22Rv1 (cell line): Measurements from ENCODE around the gene TAAR2.

Experiments
- H3K27ac ChIP-seq: fragments of 450-650 bp; 2 replicates; pipeline ENCODE4 v1.5.1; 2017
- ZFX ChIP-seq: fragments of 450-650 bp; IDR thresholded peaks from 2 replicates; pipeline ENCODE4 v1.6.1; 2017; ENCODE audit warnings: antibody characterized with exemption, borderline replicate concordance
- TF ChIP-seq, protein P1 (sequence below): fragments of 450-650 bp; IDR thresholded peaks from 2 replicates; pipeline ENCODE4 v1.5.1; 2017; ENCODE audit warnings: mild to moderate bottlenecking

Gene TAAR2

DNA sequence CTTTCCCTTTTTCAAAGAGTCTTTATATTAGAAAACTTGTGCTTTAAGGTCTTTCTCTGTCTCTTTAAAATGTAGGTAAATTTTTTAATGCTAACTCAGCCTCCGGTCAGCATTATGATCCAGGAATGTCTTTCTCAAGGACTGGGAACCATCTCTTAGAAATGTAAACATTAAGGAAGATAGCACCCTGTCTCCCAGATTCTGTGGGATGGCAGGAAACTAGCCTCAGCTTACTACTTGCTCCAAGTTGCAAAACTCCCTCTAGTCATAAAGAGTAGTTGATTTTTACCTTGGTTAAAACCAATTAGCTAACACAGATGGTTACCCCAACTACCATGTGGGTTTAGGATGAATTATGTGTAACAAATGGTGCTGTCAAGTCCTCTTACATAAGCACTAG lies 39.6 kb upstream of the TAAR2 start:
- no peak overlapping the region for H3K27ac ChIP-seq
- TF ChIP-seq ZFX, result no peak
- TF ChIP-seq, protein P1, sequence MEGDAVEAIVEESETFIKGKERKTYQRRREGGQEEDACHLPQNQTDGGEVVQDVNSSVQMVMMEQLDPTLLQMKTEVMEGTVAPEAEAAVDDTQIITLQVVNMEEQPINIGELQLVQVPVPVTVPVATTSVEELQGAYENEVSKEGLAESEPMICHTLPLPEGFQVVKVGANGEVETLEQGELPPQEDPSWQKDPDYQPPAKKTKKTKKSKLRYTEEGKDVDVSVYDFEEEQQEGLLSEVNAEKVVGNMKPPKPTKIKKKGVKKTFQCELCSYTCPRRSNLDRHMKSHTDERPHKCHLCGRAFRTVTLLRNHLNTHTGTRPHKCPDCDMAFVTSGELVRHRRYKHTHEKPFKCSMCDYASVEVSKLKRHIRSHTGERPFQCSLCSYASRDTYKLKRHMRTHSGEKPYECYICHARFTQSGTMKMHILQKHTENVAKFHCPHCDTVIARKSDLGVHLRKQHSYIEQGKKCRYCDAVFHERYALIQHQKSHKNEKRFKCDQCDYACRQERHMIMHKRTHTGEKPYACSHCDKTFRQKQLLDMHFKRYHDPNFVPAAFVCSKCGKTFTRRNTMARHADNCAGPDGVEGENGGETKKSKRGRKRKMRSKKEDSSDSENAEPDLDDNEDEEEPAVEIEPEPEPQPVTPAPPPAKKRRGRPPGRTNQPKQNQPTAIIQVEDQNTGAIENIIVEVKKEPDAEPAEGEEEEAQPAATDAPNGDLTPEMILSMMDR, result no peak

DNA sequence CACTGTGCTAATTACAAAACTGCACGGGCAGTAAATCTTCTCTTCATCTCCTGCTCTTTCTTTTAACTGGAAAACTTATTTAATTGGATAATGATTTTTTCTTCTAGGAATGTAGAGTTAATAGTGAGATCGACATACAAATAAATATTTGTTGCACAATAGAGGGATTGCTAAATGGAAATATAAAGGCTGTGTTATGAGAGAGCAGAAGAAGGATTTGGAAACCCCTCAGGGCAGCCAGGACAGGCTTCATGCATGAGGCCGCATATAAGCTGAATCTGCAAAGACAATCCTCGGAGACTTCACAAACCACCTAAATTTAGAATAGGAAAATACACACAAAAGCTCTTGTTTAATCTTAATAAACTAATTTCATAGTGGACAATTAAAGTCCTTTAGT lies 37.8 kb upstream of the TAAR2 start:
- TF ChIP-seq, protein P1, result no peak
- no peak for TF ChIP-seq ZFX
- no peak overlapping the region for H3K27ac ChIP-seq

DNA sequence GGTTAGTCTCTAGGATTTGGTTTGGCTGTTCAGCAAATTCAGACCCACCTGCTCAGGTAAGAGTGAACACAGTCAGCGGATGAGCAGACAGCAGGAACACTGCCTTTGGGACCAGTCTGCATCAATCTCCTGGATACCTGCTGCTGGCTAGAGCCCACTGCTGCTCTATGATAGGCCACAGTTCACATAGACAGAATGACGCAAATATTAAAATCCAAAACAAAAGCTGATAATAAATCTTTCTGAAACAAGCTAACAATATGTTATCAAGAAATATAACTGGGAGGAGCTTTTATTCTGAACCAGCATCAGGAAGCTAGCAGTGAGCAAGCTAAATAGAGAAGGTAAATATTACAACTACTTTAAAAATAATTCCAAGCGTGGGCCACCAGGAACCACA lies 35.0 kb upstream of the TAAR2 start, which contains the start of gene TAAR1:
Gene TAAR1 (minus strand): TSS at position 101 of the 400 bp plus-strand sequence. CDS start 13,179 bp downstream, outside the sequence.
- TF ChIP-seq ZFX, result no peak
- TF ChIP-seq, protein P1, result no peak
- H3K27ac ChIP-seq, result no peak within 1 kb of the TSS

DNA sequence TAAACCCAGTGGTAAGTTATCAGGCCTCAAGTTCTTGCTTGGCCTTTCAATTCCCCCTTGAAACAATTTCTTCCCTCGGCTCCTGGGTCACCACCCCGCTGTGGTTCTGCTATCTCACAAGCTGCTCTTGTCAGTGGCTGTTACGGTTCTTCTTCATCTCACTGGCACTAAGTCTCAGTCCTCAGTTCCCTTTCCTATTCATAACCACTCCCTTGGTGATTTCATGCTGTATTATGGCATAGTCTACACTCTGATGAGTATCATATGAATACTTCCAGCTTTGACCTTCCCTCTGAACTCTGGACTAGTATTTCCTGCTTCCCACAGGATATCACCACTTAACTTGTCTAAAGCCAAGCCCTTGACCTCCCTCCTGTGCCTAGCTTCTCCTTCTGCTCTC lies 27.0 kb upstream of the TAAR2 start:
- H3K27ac ChIP-seq, result no peak overlapping the region
- no peak for TF ChIP-seq ZFX
- TF ChIP-seq, protein P1, result no peak

DNA sequence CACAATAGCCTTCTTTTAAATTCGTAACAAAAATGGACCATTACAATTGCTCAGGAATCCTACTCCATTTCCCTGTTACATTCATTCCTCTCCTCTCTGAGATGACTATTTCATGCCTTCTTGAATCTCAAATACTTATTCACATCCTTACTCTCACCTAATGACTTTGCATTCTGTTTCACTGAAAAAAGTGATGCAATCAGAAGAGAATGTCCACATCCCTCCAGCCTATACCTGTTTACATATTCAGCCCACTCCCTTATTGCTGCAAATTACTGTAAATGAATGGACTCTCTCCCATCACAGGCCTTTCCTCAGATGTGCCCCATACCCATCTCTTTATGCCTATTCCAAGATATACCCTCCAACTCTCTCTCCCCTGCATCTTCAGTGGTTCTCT lies 26.4 kb upstream of the TAAR2 start:
- TF ChIP-seq, protein P1, result no peak
- TF ChIP-seq ZFX, result no peak

DNA sequence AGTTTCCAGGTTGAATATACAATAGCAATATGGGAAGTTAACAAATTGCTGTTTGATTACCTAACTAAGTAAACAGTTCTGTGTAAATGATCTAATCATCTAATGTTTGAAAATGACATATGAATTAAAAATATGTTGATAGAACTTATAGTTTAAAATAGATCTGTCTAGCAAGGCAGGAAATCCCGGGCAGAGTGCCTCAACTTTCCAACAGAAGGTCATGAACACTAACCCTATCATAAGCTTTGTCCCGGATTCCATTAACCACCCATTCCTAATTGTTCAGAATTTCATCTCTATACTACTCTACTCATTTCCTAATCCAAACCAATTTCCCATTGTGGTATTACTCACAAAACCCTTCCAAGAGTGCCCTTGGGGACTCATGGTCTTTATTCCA lies 24.8 kb upstream of the TAAR2 start:
- H3K27ac ChIP-seq, result peak overlapping the region; percentile 16; the same call in 1 of the 2 replicates

More for the DNA sequence above, 26.4 kb upstream of the TAAR2 start:
- H3K27ac ChIP-seq, result no peak overlapping the region

DNA sequence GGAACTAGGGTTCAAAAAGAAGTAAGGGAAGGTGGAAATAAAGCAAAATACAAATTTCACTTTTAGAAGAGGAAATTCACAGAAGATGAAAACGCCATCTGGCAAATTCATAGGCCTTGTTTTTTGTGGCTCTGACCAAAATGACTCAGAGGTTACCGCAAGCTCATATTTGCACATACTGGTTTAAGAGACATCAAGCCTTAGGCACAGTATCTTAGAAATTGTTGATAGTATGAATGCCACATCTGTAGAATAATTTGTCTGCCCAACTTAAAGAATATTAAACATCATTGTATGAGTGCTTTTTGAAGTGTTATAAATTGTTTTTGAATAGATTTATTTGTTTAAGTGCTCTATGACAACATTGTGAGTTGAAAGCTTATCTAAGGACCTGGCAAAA lies 24.3 kb upstream of the TAAR2 start:
- no peak for TF ChIP-seq ZFX
- TF ChIP-seq, protein P1, result no peak
- peak overlapping the region; percentile 16; the same call in 1 of the 2 replicates for H3K27ac ChIP-seq

More for the DNA sequence above, 24.8 kb upstream of the TAAR2 start:
- no peak for TF ChIP-seq ZFX
- TF ChIP-seq, protein P1, result no peak
